Liver (tissue), 9 donors: ENCODE data around the gene MFAP5. TPM values are rescaled to one million over a fixed set of nuclear protein-coding genes. Genes with fewer than 3 reads are reported as not detected.

Experiments used
- DNase-seq: peaks from one replicate; pipeline ENCODE4 v3.0.0-alpha.2; 2017; ENCODE audit warnings: low spot score
- H3K27ac ChIP-seq, 2 donors: one replicate each; pipeline ENCODE4 v1.7.0; 2013; ENCODE audit warnings: inconsistent platforms in 2 of 2, low read length in 2 of 2, control low read depth in 1 of 2, low read depth in 1 of 2, mild to moderate bottlenecking in 1 of 2
- H3K27me3 ChIP-seq, 4 donors: one replicate each; pipeline versions ENCODE4 v1.6.1 to v1.7.0; 2013; ENCODE audit warnings: low read length in 3 of 4, inconsistent platforms in 1 of 4, mild to moderate bottlenecking in 1 of 4, moderate library complexity in 1 of 4; ENCODE audit not compliant: control insufficient read depth in 4 of 4, insufficient read depth in 4 of 4
- H3K36me3 ChIP-seq, 4 donors: one replicate each; pipeline versions ENCODE4 v1.6.1 to v1.7.0; 2013; ENCODE audit warnings: low read length in 3 of 4, mild to moderate bottlenecking in 3 of 4, low read depth in 1 of 4, moderate library complexity in 1 of 4; ENCODE audit not compliant: control insufficient read depth in 4 of 4, insufficient read depth in 3 of 4
- H3K4me1 ChIP-seq, 4 donors: one replicate each; pipeline versions ENCODE4 v1.6.1 to v1.7.0; 2013; ENCODE audit warnings: low read length in 3 of 4, mild to moderate bottlenecking in 3 of 4, moderate library complexity in 1 of 4; ENCODE audit not compliant: control insufficient read depth in 4 of 4, insufficient read depth in 4 of 4
- H3K4me3 ChIP-seq, 3 donors: one replicate each; pipeline versions ENCODE4 v1.6.1 to v1.7.0; 2013; ENCODE audit warnings: low read length in 3 of 3, control low read depth in 1 of 3, low read depth in 1 of 3, mild to moderate bottlenecking in 1 of 3
- H3K9ac ChIP-seq, 2 donors: one replicate each; pipeline ENCODE4 v1.7.0; 2013; ENCODE audit warnings: low read length in 2 of 2, mild to moderate bottlenecking in 2 of 2, moderate library complexity in 2 of 2, control low read depth in 1 of 2, low read depth in 1 of 2
- H3K9me3 ChIP-seq, 4 donors: one replicate each; pipeline versions ENCODE4 v1.6.1 to v1.7.0; 2013; ENCODE audit warnings: low read length in 3 of 4; ENCODE audit not compliant: control insufficient read depth in 4 of 4
- ATF3 ChIP-seq: IDR thresholded peaks from 2 replicates; pipeline ENCODE4 v1.6.1; 2016; ENCODE audit warnings: antibody characterized with exemption
- CTCF ChIP-seq: fragments of 150-350 bp; IDR thresholded peaks from 2 replicates; pipeline ENCODE4 v1.5.1; 2017; ENCODE audit warnings: improper control_type of control experiment, low read depth, low read length; ENCODE audit not compliant: missing input control
- EGR1 ChIP-seq, 2 donors: IDR thresholded peaks; 2 replicates each; pipeline ENCODE4 v1.6.1; 2016 to 2018; ENCODE audit warnings: antibody characterized with exemption in 2 of 2, low read depth in 2 of 2
- FOXA1 ChIP-seq: IDR thresholded peaks from 2 replicates; pipeline ENCODE4 v1.6.1; 2016; ENCODE audit warnings: antibody characterized with exemption
- FOXA2 ChIP-seq: IDR thresholded peaks from 2 replicates; pipeline ENCODE4 v1.6.1; 2016; ENCODE audit warnings: antibody characterized with exemption
- GABPA ChIP-seq, 2 donors: IDR thresholded peaks in 1 of 2; conservative IDR thresholded peaks in 1 of 2; 2 replicates each; pipeline ENCODE4 v1.6.1; 2016; ENCODE audit warnings: antibody characterized with exemption in 2 of 2, mild to moderate bottlenecking in 1 of 2, moderate library complexity in 1 of 2
- HNF4A ChIP-seq, 2 donors: conservative IDR thresholded peaks; 2 replicates each; pipeline ENCODE4 v1.6.1; 2016; ENCODE audit warnings: antibody characterized with exemption in 2 of 2, mild to moderate bottlenecking in 2 of 2
- HNF4G ChIP-seq: IDR thresholded peaks from 2 replicates; pipeline ENCODE4 v1.6.1; 2016; ENCODE audit warnings: antibody characterized with exemption
- JUND ChIP-seq, 2 donors: IDR thresholded peaks; 2 replicates each; pipeline ENCODE4 v1.6.1; 2016; ENCODE audit warnings: antibody characterized with exemption in 2 of 2
- NR2F2 ChIP-seq: IDR thresholded peaks from 2 replicates; pipeline ENCODE4 v1.6.1; 2016; ENCODE audit warnings: antibody characterized with exemption
- RAD21 ChIP-seq, 2 donors: IDR thresholded peaks; 2 replicates each; pipeline ENCODE4 v1.6.1; 2016; ENCODE audit warnings: antibody characterized with exemption in 2 of 2, mild to moderate bottlenecking in 2 of 2
- RXRA ChIP-seq, 2 donors: IDR thresholded peaks; 2 replicates each; pipeline ENCODE4 v1.6.1; 2017 to 2018; ENCODE audit warnings: antibody characterized with exemption in 2 of 2, mild to moderate bottlenecking in 1 of 2
- SP1 ChIP-seq: IDR thresholded peaks from 2 replicates; pipeline ENCODE4 v1.6.1; 2018; ENCODE audit warnings: antibody characterized with exemption, mild to moderate bottlenecking
- TAF1 ChIP-seq: conservative IDR thresholded peaks from 2 replicates; pipeline ENCODE4 v1.6.1; 2016; ENCODE audit warnings: antibody characterized with exemption, mild to moderate bottlenecking
- YY1 ChIP-seq: IDR thresholded peaks from 2 replicates; pipeline ENCODE4 v1.6.1; 2016; ENCODE audit warnings: antibody characterized with exemption, mild to moderate bottlenecking
- ZBTB33 ChIP-seq: IDR thresholded peaks from 2 replicates; pipeline ENCODE4 v1.6.1; 2016; ENCODE audit warnings: antibody characterized with exemption
- WGBS: extraction: QIAGEN DNeasy Blood & Tissue Kit; methylation state at CpG from one replicate; pipeline ENCODE4 v1.1.7; 2013; 5-methylcytosine and 5-hydroxymethylcytosine counted together
- polyA plus RNA-seq, 2 donors: library from polyadenylated mRNA; stranded (reverse) in 1 of 2; unstranded in 1 of 2; fragments of 200-250 nt in 1 of 2; fragments of >200 nt in 1 of 2; fragmentation: Nextera tagmentation in 1 of 2; extraction: Ambion mirVana in 1 of 2; gene quantifications; one replicate each; pipeline versions ENCODE4 v1.2.1 to v1.2.3, GENCODE V29; 2013 to 2015
- total RNA-seq, 2 donors: library from RNA; depleted of rRNA; stranded (reverse); fragments of >200 nt; gene quantifications; one replicate each; pipeline ENCODE4 v1.2.3, GENCODE V29; 2014
- TF ChIP-seq, protein P1 (sequence below): IDR thresholded peaks from 2 replicates; pipeline ENCODE4 v1.6.1; 2016; ENCODE audit warnings: antibody characterized with exemption, mild to moderate bottlenecking
- donor health status: healthy.
- donor health status: healthy.
- donor health status: healthy.
- donor health status: healthy.
- donor health status: healthy.

The MFAP5 gene
- total and polyA plus RNA-seq, 4 donors = 0.20 to 0.42 TPM; not detected in 2

DNA sequence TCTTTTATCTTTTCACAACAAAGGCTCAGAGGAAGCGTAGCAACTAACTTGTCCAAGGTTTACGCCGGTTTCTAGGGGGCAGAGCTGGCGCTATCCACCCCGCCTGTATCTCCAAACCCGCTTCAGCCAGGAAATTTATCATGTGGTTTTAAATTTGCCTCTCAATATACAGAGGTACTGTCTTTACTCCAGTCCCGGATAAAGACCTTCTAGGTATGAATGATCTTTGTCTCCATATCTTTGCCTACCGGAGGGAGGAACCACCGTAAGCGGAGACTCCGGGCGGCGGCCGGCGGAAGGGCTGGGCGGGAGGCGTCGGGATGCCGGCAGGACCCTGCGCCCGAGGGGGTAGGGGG lies 34.5 kb upstream of the MFAP5 start:
- no peaks in the 10 kb centered on the region for H3K36me3 ChIP-seq
- H3K27ac ChIP-seq = peak overlapping the region; percentile 73 to 76
- H3K27me3 ChIP-seq = no peaks in the 10 kb centered on the region
- no peaks in the 10 kb centered on the region for H3K9me3 ChIP-seq
- DNase-seq = no peak
- no peak for TF ChIP-seq ZBTB33
- TF ChIP-seq, protein P1, sequence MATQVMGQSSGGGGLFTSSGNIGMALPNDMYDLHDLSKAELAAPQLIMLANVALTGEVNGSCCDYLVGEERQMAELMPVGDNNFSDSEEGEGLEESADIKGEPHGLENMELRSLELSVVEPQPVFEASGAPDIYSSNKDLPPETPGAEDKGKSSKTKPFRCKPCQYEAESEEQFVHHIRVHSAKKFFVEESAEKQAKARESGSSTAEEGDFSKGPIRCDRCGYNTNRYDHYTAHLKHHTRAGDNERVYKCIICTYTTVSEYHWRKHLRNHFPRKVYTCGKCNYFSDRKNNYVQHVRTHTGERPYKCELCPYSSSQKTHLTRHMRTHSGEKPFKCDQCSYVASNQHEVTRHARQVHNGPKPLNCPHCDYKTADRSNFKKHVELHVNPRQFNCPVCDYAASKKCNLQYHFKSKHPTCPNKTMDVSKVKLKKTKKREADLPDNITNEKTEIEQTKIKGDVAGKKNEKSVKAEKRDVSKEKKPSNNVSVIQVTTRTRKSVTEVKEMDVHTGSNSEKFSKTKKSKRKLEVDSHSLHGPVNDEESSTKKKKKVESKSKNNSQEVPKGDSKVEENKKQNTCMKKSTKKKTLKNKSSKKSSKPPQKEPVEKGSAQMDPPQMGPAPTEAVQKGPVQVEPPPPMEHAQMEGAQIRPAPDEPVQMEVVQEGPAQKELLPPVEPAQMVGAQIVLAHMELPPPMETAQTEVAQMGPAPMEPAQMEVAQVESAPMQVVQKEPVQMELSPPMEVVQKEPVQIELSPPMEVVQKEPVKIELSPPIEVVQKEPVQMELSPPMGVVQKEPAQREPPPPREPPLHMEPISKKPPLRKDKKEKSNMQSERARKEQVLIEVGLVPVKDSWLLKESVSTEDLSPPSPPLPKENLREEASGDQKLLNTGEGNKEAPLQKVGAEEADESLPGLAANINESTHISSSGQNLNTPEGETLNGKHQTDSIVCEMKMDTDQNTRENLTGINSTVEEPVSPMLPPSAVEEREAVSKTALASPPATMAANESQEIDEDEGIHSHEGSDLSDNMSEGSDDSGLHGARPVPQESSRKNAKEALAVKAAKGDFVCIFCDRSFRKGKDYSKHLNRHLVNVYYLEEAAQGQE = no peak
- TF ChIP-seq HNF4A (conservative IDR thresholded peaks at IDR 0.05) = no peak
- TF ChIP-seq GABPA (IDR thresholded peaks at IDR 0.05 in 1 of 2, conservative IDR thresholded peaks at IDR 0.05 in 1 of 2) = no peak
- TF ChIP-seq HNF4G = no peak
- no peak for TF ChIP-seq CTCF
- TF ChIP-seq TAF1 = no peak
- TF ChIP-seq FOXA1 = no peak
- no peak for TF ChIP-seq SP1
- no peak for TF ChIP-seq ATF3
- TF ChIP-seq RAD21 (IDR thresholded peaks at IDR 0.05) = no peak
- no peak for TF ChIP-seq EGR1 (IDR thresholded peaks at IDR 0.05; ENCODE audit: low read depth in 2 of 2)
- no peak for TF ChIP-seq JUND (IDR thresholded peaks at IDR 0.05)
- peak overlapping the region; percentile 14 to 52 for H3K9ac ChIP-seq
- peaks cover 9 to 15% (median 11%) of the 10 kb centered on the region in 4 donors for H3K4me1 ChIP-seq
- peak overlapping the region; percentile 67 to 75 (median 69) for H3K4me3 ChIP-seq
- under 1% methylated on average over 21 of the region's 21 CpGs for WGBS

GRCh38 chr12:8696442-8697090 lies 33.9 kb upstream of the MFAP5 start:
- Histone ChIP-seq H3K36me3 (no peaks in the 10 kb centered on the region), H3K27me3 (no peaks in the 10 kb centered on the region), H3K4me3 (no peak overlapping the region), H3K9me3 (no peaks in the 10 kb centered on the region), H3K27ac (no peak overlapping the region), H3K4me1 (peaks cover 9 to 15% (median 11%) of the 10 kb centered on the region in 4 donors), H3K9ac (peak overlapping the region; percentile 14 to 52)
- 43% methylated on average over 6 of the region's 6 CpGs for WGBS
- DNase-seq = no peak
- no peak for TF ChIP-seq YY1
- no peak for TF ChIP-seq JUND (IDR thresholded peaks at IDR 0.05)
- no peak for TF ChIP-seq HNF4A (conservative IDR thresholded peaks at IDR 0.05)
- TF ChIP-seq ZBTB33 = no peak
- no peak for TF ChIP-seq FOXA2
- TF ChIP-seq TAF1 = no peak
- no peak for TF ChIP-seq CTCF
- TF ChIP-seq NR2F2 = no peak
- TF ChIP-seq HNF4G = no peak
- no peak for TF ChIP-seq ATF3
- no peak for TF ChIP-seq EGR1 (IDR thresholded peaks at IDR 0.05; ENCODE audit: low read depth in 2 of 2)
- TF ChIP-seq RXRA (IDR thresholded peaks at IDR 0.05) = no peak
- no peak for TF ChIP-seq SP1
